Neural crest cell (in vitro differentiated cells): Measurements from ENCODE around the gene MET. TPM values are rescaled to one million over a fixed set of nuclear protein-coding genes. Genes with fewer than 3 reads are reported as not detected.

ENCODE experiments used
- DNase-seq: peaks from one replicate; pipeline ENCODE4 v3.0.0; 2021; ENCODE audit warnings: low read depth, mixed read lengths, low spot score
- H3K27ac Mint-ChIP-seq: one replicate; pipeline ENCODE4 v1.8.0; 2021; ENCODE audit warnings: mild to moderate bottlenecking, mixed read lengths; ENCODE audit not compliant: unreplicated experiment
- H3K27me3 Mint-ChIP-seq: 2 replicates; pipeline ENCODE4 v1.8.0; 2021; ENCODE audit warnings: low read depth, mild to moderate bottlenecking, mixed read lengths
- H3K36me3 Mint-ChIP-seq: 2 replicates; pipeline ENCODE4 v1.8.0; 2021; ENCODE audit warnings: low read depth, mild to moderate bottlenecking, mixed read lengths
- H3K4me1 Mint-ChIP-seq: 2 replicates; pipeline ENCODE4 v1.8.0; 2021; ENCODE audit warnings: mixed read lengths
- H3K4me3 Mint-ChIP-seq: one replicate; pipeline ENCODE4 v1.8.0; 2021; ENCODE audit warnings: mild to moderate bottlenecking, mixed read lengths
- H3K9me3 Mint-ChIP-seq: 2 replicates; pipeline ENCODE4 v1.8.0; 2021; ENCODE audit warnings: mixed read lengths
- total RNA-seq: library from RNA; stranded (reverse); gene quantifications from 2 replicates; pipeline ENCODE4 v1.2.1, GENCODE V29; 2021
- TF ChIP-seq, protein P1 (sequence below): fragments of 200-600 bp; sonication (generic); conservative IDR thresholded peaks from 2 replicates; pipeline ENCODE4 v1.5.0; 2021; ENCODE audit warnings: antibody characterized with exemption, mild to moderate bottlenecking

MET gene
- total RNA-seq, 1 donor from 2014 or later: 4.0 TPM

DNA sequence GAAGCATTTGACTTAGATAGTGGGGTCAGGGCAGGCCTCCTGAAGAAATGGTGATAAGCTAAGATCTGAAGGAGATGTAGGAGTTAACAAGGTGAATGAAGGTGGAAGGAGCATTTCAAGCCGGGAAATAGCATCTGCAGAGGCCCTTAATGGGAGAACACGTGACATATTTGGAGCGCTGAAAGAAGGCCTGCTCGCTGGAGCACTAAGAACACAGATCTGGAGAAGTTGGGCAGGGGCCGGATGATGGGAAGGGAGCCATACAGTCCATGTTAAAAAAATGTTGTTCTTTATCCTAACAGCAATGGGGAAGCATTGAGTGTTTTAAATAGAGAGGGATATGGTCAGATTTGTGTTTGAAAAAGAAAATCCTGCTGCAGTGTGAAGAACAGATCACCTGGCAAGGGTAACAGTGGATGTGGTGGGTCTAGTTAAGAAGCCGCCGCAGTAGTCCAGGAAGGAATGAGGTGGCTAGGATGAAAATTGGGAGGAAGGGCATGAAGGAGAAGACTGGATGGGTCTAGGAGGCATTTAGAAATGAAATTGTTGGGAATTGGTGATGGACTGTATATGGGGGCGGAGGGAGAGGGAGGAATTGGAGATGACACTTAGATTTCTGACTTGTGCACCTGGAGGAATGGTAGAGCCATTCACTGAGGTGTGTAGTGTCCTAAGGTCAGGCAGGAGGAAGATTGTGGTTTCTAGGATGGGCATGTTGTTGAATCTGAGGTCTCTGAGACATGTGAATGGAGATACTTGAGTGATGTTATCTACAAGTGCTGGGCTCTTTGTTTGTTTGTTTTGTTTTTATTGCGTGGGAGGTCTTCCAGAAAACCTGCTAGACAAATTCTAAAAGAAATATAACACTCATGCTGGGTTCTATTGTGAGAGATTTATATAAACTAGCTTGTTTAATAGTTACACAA is 58.4 kb downstream of the MET start:
- Mint-ChIP-seq H3K27ac (no peak overlapping the region), H3K36me3 (no peaks in the 10 kb centered on the region), H3K27me3 (no peaks in the 10 kb centered on the region), H3K4me1 (peaks cover 14% of the 10 kb centered on the region), H3K9me3 (no peaks in the 10 kb centered on the region), H3K4me3 (no peak overlapping the region)
- DNase-seq: no peak
- TF ChIP-seq, protein P1, sequence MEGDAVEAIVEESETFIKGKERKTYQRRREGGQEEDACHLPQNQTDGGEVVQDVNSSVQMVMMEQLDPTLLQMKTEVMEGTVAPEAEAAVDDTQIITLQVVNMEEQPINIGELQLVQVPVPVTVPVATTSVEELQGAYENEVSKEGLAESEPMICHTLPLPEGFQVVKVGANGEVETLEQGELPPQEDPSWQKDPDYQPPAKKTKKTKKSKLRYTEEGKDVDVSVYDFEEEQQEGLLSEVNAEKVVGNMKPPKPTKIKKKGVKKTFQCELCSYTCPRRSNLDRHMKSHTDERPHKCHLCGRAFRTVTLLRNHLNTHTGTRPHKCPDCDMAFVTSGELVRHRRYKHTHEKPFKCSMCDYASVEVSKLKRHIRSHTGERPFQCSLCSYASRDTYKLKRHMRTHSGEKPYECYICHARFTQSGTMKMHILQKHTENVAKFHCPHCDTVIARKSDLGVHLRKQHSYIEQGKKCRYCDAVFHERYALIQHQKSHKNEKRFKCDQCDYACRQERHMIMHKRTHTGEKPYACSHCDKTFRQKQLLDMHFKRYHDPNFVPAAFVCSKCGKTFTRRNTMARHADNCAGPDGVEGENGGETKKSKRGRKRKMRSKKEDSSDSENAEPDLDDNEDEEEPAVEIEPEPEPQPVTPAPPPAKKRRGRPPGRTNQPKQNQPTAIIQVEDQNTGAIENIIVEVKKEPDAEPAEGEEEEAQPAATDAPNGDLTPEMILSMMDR: no peak

- DNase-seq: no peak
- Mint-ChIP-seq H3K9me3 (no peaks in the 10 kb centered on the region), H3K4me1 (peaks cover 14% of the 10 kb centered on the region), H3K4me3 (no peak overlapping the region), H3K36me3 (no peaks in the 10 kb centered on the region), H3K27ac (no peak overlapping the region), H3K27me3 (no peaks in the 10 kb centered on the region)
- TF ChIP-seq, protein P1: no peak
Observed at GRCh38 chr7:116731023-116731395, 59.0 kb downstream of the MET start.

DNA sequence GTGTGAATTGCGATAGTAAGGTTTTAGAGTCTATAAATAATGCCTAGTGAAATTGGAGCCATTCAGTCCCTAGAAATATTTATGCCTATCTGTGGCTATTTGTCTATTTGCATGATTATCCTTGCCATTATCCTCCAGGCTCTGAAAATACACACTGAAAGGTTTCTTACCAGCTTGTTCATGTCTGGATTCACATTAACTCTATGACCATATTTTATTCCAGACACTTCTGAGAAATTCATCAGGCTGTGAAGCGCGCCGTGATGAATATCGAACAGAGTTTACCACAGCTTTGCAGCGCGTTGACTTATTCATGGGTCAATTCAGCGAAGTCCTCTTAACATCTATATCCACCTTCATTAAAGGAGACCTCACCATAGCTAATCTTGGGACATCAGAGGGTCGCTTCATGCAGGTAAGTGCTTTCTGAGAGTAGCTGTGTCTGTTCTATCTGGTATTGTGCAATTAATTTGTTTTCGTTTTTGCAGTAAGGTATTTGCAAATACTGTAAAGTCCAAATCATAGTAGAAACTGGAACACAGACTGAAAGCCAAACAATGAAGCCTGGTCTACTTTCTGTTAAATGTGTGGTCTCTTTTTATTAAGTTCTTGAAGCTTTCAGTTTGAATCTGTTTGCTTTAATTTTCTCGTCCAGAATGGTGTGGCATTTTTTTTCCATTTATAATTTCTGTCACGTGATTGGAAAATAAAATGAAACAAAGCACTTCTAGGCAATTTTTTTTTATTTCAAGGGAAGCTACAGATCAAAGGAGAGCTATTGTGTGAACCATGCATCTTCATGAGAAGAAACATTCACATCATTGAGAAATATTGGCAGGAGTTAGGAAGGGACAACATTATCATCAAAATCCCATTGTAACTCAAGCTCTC is 59.7 kb downstream of the MET start:
- TF ChIP-seq, protein P1: no peak
- H3K36me3 Mint-ChIP-seq: no peaks in the 10 kb centered on the region
- H3K4me3 Mint-ChIP-seq: no peak overlapping the region
- peaks cover 14% of the 10 kb centered on the region for H3K4me1 Mint-ChIP-seq
- DNase-seq: no peak
- no peaks in the 10 kb centered on the region for H3K27me3 Mint-ChIP-seq
- no peak overlapping the region for H3K27ac Mint-ChIP-seq
- H3K9me3 Mint-ChIP-seq: no peaks in the 10 kb centered on the region

DNA sequence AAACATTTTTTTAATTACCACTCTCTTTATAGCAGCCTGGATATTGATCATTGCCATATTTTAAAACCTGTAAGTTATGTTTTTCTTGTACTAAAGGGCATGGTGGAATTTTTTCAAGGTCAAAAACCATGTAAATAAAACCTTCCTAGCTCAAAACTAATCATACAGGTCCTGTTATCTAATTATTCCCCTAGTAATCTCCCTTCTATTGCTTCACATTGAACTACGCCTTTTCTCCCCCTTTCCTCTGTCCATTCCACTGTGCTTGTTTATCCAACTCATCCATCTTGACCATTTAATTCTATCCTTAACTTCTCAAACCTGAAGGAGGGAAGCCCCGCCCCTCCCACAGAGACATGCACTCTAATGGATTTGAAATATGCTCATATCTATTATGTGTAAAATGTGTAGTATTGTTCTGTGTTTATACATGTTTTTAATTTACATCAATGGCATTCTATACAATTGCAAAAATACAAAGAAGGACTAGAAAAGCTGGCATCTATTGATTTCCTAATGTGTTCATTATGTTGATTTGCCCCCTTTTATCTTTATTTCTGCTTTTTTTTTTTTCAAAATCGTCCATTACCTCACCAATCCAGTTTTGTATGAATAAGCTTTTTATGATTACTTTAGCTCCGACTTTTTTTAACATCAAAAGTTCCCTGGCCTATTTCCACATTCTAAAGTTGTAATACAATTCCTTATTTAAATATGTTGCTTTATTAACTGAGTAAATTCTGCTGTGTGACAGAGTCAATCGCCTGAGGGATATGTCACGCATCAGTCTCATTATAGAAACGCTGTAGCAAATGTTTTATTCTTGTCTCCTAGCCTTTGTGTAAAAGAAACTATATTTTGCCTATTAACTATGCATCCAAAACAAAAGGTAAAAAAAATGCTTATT is 61.0 kb downstream of the MET start:
- TF ChIP-seq, protein P1: no peak
- DNase-seq: no peak
- Mint-ChIP-seq H3K27me3 (no peaks in the 10 kb centered on the region), H3K4me1 (peaks cover 14% of the 10 kb centered on the region), H3K4me3 (no peak overlapping the region), H3K27ac (no peak overlapping the region), H3K36me3 (no peaks in the 10 kb centered on the region), H3K9me3 (no peaks in the 10 kb centered on the region)
